Panc1 (cell line): Measurements from ENCODE around the gene CMIP. TPM values are rescaled to one million over a fixed set of nuclear protein-coding genes. Genes with fewer than 3 reads are reported as not detected.

Experiments
- ATAC-seq: fragments of 200-7000 bp; cut with Tn5 transposase; 2 replicates; pipeline ENCODE4 v1.9.1; 2020; ENCODE audit warnings: mild to moderate bottlenecking, moderate library complexity
- BruUV-seq: library from RNA; stranded (reverse); fragments of 400-500 nt; replicated peaks from 2 replicates; lab custom pipeline; 2021; lab: Mats Ljungman, UMichigan
- CTCF ChIA-PET: fragments of 300-600 bp; sonication (Branson Sonifier 250); formaldehyde crosslinking; loops from one replicate; lab custom pipeline; 2022; ENCODE audit warnings: antibody characterized with exemption; lab: Charles Lee
- POLR2A ChIA-PET: fragments of 300-600 bp; sonication (Branson Sonifier 250); formaldehyde crosslinking; loops from one replicate; lab custom pipeline; 2022; ENCODE audit warnings: antibody characterized with exemption; lab: Charles Lee
- DNase-seq: peaks from one replicate; pipeline ENCODE4 v3.0.0-alpha.2; 2010; ENCODE audit warnings: low read depth, low spot score
- H3K27ac ChIP-seq: 2 replicates; pipeline ENCODE4 v1.5.1; 2011; ENCODE audit warnings: mild to moderate bottlenecking, low read length, inconsistent platforms
- H3K27me3 ChIP-seq: fragments of 200-500 bp; sonication (Bioruptor generic); 2 replicates; pipeline ENCODE4 v1.6.0; 2014; ENCODE audit warnings: low read length, inconsistent platforms; ENCODE audit not compliant: control insufficient read depth, insufficient read depth
- H3K36me3 ChIP-seq: fragments of 200-500 bp; sonication (Bioruptor generic); 2 replicates; pipeline ENCODE4 v1.5.1; 2014; ENCODE audit warnings: inconsistent platforms, mild to moderate bottlenecking, low read length, moderate library complexity; ENCODE audit not compliant: control insufficient read depth, insufficient read depth
- H3K4me1 ChIP-seq: 2 replicates; pipeline ENCODE4 v1.5.1; 2011; ENCODE audit warnings: inconsistent platforms, mild to moderate bottlenecking, low read length, moderate library complexity; ENCODE audit not compliant: control insufficient read depth, insufficient read depth
- H3K4me3 ChIP-seq, 2 experiments: 2 replicates each; pipeline ENCODE4 v1.5.1; 2011 to 2012; ENCODE audit warnings: low read depth in 2 of 2, low read length in 2 of 2, mild to moderate bottlenecking in 2 of 2, inconsistent platforms in 1 of 2, moderate library complexity in 1 of 2
- H3K9me3 ChIP-seq: fragments of 200-500 bp; sonication (Bioruptor generic); 2 replicates; pipeline ENCODE4 v1.5.1; 2014; ENCODE audit warnings: low read depth, mild to moderate bottlenecking, inconsistent platforms, low read length, moderate library complexity; ENCODE audit not compliant: control insufficient read depth, insufficient read depth
- POLR2AphosphoS5 ChIP-seq: IDR thresholded peaks from 2 replicates; pipeline ENCODE4 v1.6.1; 2012; ENCODE audit warnings: mild to moderate bottlenecking, low read depth, low read length, moderate library complexity
- SIN3A ChIP-seq: IDR thresholded peaks from 2 replicates; pipeline ENCODE4 v1.6.1; 2012; ENCODE audit warnings: low read depth, mild to moderate bottlenecking, low read length, moderate library complexity, borderline replicate concordance; ENCODE audit not compliant: insufficient read depth
- TCF7L2 ChIP-seq: IDR thresholded peaks from 2 replicates; pipeline ENCODE4 v1.6.1; 2011; ENCODE audit warnings: mild to moderate bottlenecking, low read depth, low read length, inconsistent platforms
- in situ Hi-C: cut with HindIII; loops from 2 replicates; pipeline ENCODE4 v1.10.0; 2016; ENCODE audit warnings: low sequenced_read_pairs, low pct_unique_long_range_greater_than_20kb
- intact Hi-C: fragments of 100-400 bp; cut with micrococcal nuclease; formaldehyde crosslinking; loops from one replicate; pipeline ENCODE4 v1.10.0; 2022; ENCODE audit not compliant: unreplicated experiment
- total RNA-seq: library from RNA; stranded (reverse); gene quantifications from one replicate; pipeline ENCODE4 v1.2.1, GENCODE V29; 2021; ENCODE audit not compliant: unreplicated experiment
- TF ChIP-seq, protein P1 (sequence below), 2 experiments: IDR thresholded peaks; 2 replicates each; pipeline ENCODE4 v1.6.1; 2011 to 2012; ENCODE audit warnings: low read depth in 2 of 2, control low read depth in 1 of 2, low read length in 1 of 2, mild to moderate bottlenecking in 1 of 2, moderate library complexity in 1 of 2; ENCODE audit not compliant: insufficient read depth in 1 of 2
- TF ChIP-seq, protein P2 (sequence below): fragments of 450-650 bp; IDR thresholded peaks from 2 replicates; pipeline ENCODE4 v1.5.1; 2017; ENCODE audit warnings: mild to moderate bottlenecking

The CMIP gene
- total RNA-seq, 1 experiment from 2014 or later = 49.7 TPM

DNA sequence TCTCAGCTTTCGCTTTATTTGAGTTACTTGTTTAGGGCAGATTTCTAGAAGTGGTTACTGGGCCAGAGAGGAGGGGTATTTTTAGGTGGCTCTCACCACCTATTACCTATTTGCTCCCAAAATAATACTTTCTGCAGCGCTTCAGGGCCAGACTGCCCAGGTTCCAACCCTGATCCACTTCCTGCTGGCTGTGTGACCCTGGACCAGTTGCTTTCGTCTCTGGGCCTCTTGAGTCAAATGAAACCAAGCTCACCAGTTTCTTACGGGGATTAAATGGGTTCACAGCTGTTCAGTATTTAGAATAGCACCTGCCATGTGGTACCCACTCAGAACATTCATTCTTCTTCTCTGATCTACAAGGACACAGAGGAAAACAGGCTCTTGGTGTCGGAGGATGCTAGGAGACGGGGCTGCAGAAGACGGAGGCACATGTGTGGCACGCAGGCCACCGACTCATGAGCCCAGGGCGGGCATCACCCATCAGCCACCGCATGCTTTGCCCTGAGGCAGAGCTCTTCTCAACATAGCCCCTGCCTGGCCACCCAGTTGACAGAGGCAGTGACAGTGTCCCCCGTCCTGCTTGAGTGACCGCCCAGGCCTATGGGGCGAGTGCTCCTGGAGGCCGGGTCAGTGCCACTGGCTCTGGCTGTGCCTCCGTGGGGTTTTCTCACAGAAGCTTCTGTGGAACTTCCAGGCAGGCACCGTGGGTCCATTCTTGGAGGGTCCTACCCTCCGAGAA, 185.5 kb downstream of the CMIP start:
- ChIA-PET POLR2A (no interaction called here), CTCF (no interaction called here)
- Histone ChIP-seq H3K4me3 (no peak overlapping the region), H3K27me3 (no peaks in the 10 kb centered on the region), H3K36me3 (no peaks in the 10 kb centered on the region), H3K9me3 (no peaks in the 10 kb centered on the region), H3K27ac (no peak overlapping the region), H3K4me1 (no peaks in the 10 kb centered on the region)
- in situ Hi-C loops = no loop called here
- BruUV-seq = no TSS peak
- TF ChIP-seq TCF7L2 = no peak
- no peak for TF ChIP-seq SIN3A
- TF ChIP-seq, protein P1, sequence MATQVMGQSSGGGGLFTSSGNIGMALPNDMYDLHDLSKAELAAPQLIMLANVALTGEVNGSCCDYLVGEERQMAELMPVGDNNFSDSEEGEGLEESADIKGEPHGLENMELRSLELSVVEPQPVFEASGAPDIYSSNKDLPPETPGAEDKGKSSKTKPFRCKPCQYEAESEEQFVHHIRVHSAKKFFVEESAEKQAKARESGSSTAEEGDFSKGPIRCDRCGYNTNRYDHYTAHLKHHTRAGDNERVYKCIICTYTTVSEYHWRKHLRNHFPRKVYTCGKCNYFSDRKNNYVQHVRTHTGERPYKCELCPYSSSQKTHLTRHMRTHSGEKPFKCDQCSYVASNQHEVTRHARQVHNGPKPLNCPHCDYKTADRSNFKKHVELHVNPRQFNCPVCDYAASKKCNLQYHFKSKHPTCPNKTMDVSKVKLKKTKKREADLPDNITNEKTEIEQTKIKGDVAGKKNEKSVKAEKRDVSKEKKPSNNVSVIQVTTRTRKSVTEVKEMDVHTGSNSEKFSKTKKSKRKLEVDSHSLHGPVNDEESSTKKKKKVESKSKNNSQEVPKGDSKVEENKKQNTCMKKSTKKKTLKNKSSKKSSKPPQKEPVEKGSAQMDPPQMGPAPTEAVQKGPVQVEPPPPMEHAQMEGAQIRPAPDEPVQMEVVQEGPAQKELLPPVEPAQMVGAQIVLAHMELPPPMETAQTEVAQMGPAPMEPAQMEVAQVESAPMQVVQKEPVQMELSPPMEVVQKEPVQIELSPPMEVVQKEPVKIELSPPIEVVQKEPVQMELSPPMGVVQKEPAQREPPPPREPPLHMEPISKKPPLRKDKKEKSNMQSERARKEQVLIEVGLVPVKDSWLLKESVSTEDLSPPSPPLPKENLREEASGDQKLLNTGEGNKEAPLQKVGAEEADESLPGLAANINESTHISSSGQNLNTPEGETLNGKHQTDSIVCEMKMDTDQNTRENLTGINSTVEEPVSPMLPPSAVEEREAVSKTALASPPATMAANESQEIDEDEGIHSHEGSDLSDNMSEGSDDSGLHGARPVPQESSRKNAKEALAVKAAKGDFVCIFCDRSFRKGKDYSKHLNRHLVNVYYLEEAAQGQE (IDR thresholded peaks at IDR 0.05; ENCODE audit: insufficient read depth in 1 of 2, low read depth in 2 of 2, low read length in 1 of 2) = no peak
- TF ChIP-seq, protein P2, sequence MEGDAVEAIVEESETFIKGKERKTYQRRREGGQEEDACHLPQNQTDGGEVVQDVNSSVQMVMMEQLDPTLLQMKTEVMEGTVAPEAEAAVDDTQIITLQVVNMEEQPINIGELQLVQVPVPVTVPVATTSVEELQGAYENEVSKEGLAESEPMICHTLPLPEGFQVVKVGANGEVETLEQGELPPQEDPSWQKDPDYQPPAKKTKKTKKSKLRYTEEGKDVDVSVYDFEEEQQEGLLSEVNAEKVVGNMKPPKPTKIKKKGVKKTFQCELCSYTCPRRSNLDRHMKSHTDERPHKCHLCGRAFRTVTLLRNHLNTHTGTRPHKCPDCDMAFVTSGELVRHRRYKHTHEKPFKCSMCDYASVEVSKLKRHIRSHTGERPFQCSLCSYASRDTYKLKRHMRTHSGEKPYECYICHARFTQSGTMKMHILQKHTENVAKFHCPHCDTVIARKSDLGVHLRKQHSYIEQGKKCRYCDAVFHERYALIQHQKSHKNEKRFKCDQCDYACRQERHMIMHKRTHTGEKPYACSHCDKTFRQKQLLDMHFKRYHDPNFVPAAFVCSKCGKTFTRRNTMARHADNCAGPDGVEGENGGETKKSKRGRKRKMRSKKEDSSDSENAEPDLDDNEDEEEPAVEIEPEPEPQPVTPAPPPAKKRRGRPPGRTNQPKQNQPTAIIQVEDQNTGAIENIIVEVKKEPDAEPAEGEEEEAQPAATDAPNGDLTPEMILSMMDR = no peak
- no peak for TF ChIP-seq POLR2AphosphoS5
- DNase-seq (no peak), ATAC-seq (no peak)
- intact Hi-C loops = no loop called here

DNA sequence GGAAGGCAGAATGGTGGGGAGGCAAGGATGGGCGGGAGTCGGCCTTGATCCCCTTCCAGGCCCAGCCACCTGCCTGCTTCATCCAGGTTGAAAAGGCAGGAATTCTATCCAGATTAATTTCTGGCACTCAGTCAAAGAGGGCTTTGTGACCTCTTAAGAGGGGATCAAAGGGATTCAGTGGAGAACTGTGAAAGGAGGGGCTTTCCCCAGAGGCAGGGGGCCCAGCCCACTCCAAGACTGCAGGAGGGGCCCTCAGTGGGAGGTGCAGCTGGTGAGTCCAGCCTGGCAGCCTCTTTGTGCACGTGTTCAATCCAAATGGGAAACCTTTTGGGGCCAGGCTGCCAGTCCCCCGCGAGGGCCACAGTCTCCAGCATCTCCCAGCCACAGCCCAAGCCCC, 186.0 kb downstream of the CMIP start:
- no peaks in the 10 kb centered on the region for H3K4me1 ChIP-seq
- ATAC-seq = no peak
- CTCF ChIA-PET = no interaction called here

More for the DNA sequence above, 186.0 kb downstream of the CMIP start:
- no peaks in the 10 kb centered on the region for H3K36me3 ChIP-seq
- DNase-seq = no peak
- H3K9me3 ChIP-seq = no peaks in the 10 kb centered on the region
- in situ Hi-C loops = no loop called here
- H3K27ac ChIP-seq = no peak overlapping the region
- no peak overlapping the region for H3K4me3 ChIP-seq
- no peaks in the 10 kb centered on the region for H3K27me3 ChIP-seq
- no peak for TF ChIP-seq TCF7L2
- no peak for TF ChIP-seq POLR2AphosphoS5
- POLR2A ChIA-PET = no interaction called here
- no TSS peak for BruUV-seq
- intact Hi-C loops = no loop called here
